Occipital lobe (tissue), 2 donors: ENCODE measurements around the gene PARK7. TPM values are rescaled to one million over a fixed set of nuclear protein-coding genes. Genes with fewer than 3 reads are reported as not detected.

Source experiments
- DNase-seq: peaks from one replicate; lab custom pipeline; 2025; lab: John Stamatoyannopoulos, UW
- total RNA-seq: library from RNA; depleted of rRNA; stranded (reverse); fragments of >200 nt; gene quantifications from one replicate; pipeline ENCODE4 v1.2.3, GENCODE V29; 2014

The PARK7 gene
- total RNA-seq, 1 donor from 2014 or later, result 112 TPM

- DNase-seq, result no peak
Measured at GRCh38 chr1:8009043-8010002, 47.8 kb downstream of the PARK7 start.

DNA sequence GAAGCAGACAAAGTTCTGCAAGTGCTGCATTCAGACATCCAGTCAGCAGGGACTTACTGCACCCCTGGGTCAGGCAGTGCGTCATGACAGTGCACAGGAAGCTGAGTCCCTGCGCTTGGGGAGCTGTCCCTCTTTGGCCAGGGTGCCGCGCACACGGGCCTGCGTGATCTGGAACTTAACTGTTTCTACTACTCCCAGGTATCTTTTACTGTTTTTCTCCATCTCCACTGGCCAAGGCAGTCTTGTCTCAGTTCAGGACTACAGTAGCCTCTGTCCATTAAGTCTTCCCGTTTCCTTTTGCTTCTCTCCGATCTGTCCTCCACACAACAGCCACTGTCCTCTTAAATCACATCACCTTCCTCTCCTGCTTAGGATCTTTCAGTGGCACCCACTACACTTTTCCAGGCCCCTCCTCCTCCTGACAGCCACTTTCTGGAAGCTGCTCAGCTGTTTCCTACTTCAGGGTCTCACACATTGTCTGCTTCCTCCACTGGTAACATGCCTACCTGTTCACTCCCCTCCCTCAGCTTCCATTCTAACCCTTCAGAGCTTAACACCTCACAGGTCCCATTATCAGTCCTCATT lies 48.7 kb downstream of the PARK7 start:
- no peak for DNase-seq

- no peak for DNase-seq
Measured at GRCh38 chr1:8011016-8011415, 49.5 kb downstream of the PARK7 start.

- DNase-seq, result no peak
Measured at GRCh38 chr1:8011923-8012858, 50.7 kb downstream of the PARK7 start.

DNA sequence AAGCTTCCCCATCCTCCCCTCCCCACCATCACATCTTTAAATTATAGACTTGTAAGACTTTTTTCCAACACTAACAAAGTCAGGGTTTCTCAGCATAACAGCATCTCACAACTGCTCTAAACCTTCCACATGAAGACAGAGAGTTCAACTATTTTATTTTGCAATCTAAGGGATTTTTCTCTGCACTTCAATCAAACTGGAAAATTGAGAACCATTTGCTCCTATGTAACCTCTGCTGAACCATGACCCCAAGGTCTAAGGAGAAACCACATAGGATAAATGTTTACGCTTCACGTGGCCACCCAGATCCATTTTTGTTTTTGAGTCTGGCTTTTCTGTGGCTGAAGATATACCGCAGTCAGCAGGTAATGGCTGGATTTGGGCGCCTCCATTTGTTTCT lies 51.4 kb downstream of the PARK7 start:
- DNase-seq, result no peak

- no peak for DNase-seq
Measured at GRCh38 chr1:8013399-8013798, 51.9 kb downstream of the PARK7 start.

DNA sequence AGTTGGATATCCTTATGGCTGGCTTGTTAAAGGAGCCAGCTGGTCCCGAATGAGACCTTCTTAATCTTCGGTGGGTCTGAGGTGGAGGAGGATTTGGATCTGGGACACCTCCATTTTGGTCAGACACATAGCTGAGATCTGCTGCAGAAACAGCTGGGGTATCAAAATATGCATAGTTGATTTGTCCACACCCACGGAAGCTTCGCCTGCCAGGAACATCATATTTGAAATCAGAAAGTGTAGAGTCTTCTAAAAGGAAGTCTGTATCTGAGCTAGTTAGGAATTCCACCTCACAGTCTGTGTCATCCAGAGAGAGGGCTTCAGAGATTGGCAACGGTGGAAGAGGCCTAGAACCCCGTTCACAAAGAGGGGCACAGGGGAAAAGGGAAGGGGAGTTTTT lies 52.3 kb downstream of the PARK7 start:
- no peak for DNase-seq

DNA sequence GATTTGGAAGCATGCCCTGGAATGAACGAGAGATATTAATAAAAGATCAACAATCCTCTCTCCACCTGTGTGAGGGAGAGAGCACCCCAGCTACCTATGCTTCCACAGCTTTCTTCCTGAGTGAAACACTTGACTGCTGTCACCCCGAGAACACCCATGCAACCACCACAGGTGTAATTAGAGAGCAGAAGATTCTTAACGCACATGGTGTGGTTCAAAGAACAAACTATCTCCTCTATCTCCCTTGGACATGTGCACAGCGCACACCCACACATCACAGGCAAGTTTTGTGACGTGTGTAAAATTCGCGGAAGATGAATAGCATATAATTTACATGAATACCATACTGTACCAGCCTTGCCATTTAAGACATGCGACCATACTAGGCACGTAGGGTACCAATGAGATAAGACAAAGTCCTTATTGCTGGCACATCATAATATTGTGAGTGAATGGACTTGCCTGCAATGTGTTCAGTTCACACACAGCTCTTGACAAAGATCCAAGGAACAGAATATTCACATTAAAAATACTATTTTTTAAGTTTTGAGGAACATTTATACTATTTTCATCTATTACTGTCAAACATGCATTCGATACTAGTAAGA lies 53.0 kb downstream of the PARK7 start:
- no peak for DNase-seq

- DNase-seq, result peak; percentile 18
Measured at GRCh38 chr1:8015036-8015808, 53.7 kb downstream of the PARK7 start.

DNA sequence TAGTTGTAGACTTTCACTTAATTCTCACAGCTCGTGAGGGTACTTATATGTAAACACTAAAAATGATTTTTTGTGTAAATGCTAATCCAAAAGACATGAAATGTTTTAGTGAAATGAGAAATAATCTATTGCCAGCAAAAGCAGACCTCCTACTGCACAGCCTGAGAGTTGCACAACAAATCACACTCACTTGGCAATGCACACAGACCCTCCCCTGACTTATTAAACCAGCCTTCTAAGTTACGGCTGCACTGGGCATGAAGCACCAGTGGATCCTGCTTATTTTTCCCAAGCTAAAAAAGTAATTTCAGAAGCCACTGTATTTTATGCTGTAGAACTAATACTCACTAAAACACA lies 54.3 kb downstream of the PARK7 start:
- no peak for DNase-seq

DNA sequence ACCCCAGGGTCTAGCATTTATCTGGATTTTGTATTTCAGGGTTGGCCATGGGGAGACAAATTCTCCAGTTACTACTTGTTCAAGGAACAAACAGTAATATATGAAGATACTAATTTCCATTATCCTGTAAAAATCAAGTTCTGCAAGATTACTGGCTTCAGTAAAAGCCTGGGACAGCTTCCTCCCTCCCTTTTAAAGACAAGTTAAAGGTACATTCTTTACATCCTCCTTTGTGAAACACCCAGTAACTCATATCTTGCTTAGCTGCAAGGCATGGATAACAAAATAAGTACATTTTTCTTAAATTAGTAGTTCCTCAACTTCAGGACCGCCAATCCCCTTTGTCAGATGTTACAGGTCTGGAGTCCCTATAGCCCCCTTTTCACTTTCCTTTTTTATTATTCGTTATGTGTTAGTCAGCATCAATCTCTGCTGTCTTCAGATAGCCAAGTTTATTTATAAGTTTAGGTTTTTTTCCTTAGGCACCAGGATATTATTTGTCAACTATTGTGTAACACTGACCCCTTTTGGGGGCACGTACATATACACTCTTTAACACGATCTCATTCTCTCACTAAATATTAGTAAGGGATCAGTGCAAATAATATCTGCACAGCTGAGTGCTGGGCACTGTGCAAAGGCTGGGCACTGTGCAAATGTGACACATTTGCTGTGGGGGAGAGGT lies 54.8 kb downstream of the PARK7 start:
- DNase-seq, result no peak

- DNase-seq, result no peak
Measured at GRCh38 chr1:8016895-8017241, 55.4 kb downstream of the PARK7 start.

- no peak for DNase-seq
Measured at GRCh38 chr1:8017495-8018197, 56.1 kb downstream of the PARK7 start.

DNA sequence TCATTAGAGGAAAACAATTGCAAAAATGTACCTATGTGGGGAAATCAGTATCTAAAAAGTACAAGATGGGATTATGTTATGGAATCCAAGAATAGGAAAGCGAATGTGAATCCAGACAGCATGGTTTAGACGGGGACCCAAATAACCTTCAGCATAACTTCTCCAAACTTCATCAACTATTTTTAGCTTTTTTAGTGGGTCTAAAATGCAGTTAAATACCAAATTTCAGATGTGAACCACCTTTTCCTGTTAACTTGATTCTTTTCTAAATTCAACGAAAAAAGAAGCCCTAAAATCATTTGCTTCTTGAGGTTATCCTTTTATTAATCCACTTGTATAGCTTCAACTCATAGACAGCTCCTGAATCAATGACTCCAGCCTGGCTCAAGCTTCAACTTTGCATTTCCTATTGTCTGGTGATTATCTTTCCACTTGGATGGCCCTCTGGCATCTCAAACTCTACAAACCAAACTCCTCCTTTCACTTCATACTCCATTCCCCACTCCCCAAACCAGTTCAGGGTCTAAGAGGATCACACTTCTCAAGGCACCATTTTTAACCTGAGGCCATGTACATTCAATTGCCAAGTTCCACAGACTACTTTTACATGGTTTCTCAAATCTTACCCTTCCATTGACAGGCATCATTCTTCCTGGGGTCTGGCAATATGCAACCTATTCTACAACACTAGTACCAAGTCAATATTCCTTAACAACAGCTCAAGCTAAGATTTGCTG lies 57.1 kb downstream of the PARK7 start:
- no peak for DNase-seq

- no peak for DNase-seq
Measured at GRCh38 chr1:8019229-8019620, 57.7 kb downstream of the PARK7 start.

DNA sequence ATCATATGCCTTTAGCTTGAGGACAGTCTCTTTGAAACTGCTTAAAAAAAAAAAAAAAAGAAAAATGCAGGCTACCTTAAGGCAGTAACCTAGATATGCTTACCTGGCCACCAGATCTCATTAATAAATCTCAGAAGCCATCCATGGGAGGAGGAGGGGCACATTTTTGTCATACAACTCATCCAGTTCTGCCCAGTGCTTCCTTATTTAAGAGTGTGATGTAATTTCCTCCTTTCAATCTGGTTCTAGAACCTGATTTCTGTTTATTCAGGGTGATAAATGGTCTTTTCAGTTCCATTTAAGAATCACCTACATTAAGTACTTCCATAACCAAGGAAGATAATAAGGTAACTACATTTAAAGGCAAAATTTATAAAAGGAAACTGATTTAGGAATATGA lies 58.5 kb downstream of the PARK7 start:
- DNase-seq, result no peak

DNA sequence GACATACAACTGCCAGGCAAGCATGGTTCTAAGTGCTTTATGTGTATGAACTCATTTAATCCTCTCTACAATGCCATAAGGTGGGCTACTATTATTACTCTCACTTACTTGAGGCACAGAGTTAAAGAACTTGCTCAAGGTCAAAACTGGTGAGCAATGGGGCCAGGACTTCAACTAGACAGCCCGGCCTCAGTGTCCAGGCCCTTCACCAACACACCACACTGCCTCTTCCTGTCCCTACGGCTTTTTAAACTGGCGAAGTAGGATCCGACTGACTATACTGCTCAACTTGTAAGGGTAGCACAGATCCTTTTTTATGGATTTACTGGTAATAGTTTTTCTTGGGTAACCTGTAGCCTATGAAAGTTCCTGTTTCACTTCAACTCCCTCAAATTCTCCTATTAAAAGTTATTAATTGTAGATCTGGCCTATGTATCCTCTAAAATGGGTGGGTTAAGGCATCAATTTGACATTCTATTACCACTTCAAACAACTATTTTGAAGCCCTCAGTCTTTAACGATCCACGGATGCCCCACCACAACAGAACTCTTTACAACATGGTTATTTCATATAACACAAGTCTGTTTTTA lies 60.3 kb downstream of the PARK7 start:
- no peak for DNase-seq
